HG03139 (cell line): ENCODE measurements around the gene ADAMTS14.

Experiments
- ATAC-seq: cut with Tn5 transposase; IDR thresholded peaks from one replicate; pipeline ENCODE4 v1.9.1; 2021; ENCODE audit not compliant: unreplicated experiment

The ADAMTS14 gene

GRCh38 chr10:70728328-70728727, 56.0 kb downstream of the ADAMTS14 start:
- no peak for ATAC-seq

- no peak for ATAC-seq
Measured at GRCh38 chr10:70729763-70730357, 57.6 kb downstream of the ADAMTS14 start.

- ATAC-seq, result no peak
Measured at GRCh38 chr10:70730955-70731354, 58.6 kb downstream of the ADAMTS14 start.

GRCh38 chr10:70732569-70732968, 60.3 kb downstream of the ADAMTS14 start:
- ATAC-seq, result no peak

DNA sequence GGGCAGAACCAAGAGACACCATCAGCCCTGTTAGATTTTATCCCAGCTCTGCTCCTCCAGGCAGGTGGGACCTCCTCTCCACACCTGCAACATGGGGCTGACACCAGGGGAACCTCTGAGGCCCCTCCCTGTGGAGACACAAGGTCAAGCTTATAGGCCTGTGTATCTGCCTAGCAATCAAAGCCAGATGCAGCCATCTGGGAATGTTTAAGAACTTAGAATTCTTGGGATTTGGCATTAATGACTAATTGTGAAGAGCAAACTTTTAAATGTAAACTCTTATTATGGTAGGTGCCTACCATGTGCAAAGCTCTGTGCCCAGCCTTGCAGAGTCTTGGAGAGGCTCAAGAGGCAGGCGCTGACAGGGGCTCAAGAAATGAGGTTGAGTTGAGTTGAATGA, 60.7 kb downstream of the ADAMTS14 start:
- no peak for ATAC-seq

- no peak for ATAC-seq
Measured at GRCh38 chr10:70735161-70735560, 62.9 kb downstream of the ADAMTS14 start.

DNA sequence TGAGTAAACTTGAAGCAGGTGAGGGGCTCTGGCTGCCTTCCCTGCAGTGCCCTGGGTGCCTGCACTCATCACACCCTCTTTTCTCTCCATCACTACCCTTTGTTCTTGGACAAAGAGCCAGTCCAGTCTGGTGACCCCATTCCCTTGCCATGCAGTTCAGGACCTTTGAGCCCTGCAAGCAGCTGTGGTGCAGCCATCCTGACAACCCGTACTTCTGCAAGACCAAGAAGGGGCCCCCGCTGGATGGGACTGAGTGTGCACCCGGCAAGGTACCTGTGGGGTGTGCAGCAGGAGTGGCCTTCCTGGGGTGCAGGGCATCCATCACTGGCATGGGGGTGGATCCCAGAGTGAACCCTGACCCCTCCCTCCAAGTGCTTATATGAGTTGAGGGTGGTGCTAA, 64.2 kb downstream of the ADAMTS14 start:
- no peak for ATAC-seq

DNA sequence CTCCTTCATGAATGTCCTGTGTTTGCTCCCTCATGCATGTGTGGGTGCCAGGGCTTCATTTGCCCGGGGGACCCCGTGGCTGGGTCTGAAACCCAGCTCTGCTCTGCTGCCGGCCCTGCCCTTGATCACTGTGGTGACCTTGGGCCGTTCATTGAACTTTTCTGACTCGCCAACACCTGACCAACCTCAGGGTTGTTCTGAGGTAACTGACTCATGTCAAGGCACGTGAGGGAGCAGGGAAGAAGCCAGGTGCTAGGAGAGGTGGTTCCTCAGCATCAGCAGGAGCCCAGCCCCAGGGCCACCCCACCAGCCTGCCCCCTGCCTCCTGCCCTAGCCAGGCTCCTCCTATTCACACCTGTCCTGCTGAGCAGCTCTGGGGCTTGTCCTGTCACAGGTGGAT, 64.9 kb downstream of the ADAMTS14 start:
- no peak for ATAC-seq

- no peak for ATAC-seq
Measured at GRCh38 chr10:70738006-70738760, 65.9 kb downstream of the ADAMTS14 start.

DNA sequence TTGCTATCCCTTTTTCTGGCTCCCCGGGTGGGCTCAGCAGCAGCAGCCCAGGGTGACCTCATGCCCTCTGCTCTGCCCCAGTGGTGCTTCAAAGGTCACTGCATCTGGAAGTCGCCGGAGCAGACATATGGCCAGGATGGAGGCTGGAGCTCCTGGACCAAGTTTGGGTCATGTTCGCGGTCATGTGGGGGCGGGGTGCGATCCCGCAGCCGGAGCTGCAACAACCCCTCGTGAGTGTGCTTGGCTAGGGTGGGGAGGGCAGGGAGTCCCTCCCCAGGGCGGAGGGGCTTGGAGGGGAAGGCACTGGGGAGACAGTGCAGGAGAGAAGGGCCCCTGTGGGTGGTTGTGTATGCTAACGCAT, 66.4 kb downstream of the ADAMTS14 start:
- ATAC-seq, result no peak

DNA sequence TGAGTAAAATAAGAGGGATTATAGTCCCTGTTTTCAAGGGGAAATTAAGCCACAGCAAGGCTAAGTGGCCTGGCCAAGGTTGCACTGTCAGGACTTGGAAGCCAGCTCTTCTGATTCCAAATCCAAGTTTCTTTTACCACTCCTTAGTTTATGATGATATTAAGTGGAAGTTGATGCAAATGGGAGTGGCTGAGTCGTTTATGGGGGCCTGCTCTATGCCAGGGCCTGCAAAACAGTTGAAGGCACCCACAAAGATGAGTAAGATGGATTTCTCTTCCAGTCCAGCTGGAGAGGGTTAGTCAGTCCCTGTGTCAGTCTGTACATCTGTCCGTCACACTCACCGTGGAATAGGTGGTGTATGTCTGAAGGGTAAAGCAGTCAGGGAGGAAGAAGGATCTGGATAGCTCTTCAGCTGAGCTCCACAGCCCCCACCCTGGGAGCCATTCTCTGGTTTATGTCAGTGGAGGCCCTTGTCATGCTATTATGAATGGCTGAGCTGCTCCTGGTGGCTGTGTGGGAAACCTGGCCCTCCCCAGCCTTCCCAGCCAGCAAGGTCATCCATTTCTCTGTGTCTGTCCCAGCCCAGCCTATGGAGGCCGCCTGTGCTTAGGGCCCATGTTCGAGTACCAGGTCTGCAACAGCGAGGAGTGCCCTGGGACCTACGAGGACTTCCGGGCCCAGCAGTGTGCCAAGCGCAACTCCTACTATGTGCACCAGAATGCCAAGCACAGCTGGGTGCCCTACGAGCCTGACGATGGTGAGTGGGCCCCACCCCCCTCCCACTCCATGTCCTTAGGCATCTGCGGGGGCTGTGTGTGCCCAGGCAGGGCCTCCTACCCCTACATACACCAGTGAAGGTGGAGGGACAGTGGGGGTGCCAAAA, 68.3 kb downstream of the ADAMTS14 start:
- no peak for ATAC-seq

DNA sequence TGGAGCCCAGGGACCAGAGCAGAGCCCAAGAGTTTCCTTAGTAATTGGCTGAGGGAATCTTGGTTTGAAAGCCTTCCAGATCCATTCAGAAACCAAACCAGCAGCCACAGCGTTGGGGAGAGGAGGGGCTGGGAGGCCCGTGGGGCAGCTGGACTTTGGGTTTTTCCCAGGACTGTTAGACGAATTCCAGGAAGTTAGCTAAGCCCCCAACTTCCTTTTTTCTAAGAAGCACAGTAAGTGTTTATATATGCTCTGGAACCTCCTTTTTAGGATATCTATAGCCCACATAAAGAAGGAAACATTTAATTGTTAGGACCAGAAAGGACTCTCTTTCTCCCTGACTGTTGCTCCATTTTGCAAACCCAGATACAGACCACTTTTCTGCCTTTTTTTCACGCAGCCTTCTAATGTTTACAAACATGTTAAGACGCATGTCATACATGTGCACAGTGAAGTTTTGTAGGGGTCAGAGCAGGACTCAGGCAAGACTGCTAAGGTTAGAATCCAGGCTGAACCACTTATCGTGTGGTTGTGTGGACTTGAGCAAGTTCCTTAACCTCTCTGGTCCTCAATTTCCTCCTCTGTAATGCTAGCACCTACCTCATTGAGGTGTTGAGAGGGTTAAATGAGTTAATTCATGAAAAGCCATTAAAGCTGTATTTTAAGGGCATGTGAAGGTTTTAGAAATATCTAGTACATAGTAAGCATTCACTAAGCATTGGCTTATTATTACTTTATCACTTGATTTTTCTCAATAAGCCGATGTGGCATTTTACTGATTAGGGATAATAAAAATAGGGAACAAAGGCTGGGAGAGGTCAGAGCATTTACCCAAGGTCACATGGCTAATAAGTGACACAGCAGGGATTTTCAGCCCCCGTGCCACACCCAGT, 70.5 kb downstream of the ADAMTS14 start:
- ATAC-seq, result no peak

GRCh38 chr10:70743430-70743788, 71.1 kb downstream of the ADAMTS14 start:
- ATAC-seq, result no peak

- no peak for ATAC-seq
Measured at GRCh38 chr10:70743879-70744278, 71.6 kb downstream of the ADAMTS14 start.

DNA sequence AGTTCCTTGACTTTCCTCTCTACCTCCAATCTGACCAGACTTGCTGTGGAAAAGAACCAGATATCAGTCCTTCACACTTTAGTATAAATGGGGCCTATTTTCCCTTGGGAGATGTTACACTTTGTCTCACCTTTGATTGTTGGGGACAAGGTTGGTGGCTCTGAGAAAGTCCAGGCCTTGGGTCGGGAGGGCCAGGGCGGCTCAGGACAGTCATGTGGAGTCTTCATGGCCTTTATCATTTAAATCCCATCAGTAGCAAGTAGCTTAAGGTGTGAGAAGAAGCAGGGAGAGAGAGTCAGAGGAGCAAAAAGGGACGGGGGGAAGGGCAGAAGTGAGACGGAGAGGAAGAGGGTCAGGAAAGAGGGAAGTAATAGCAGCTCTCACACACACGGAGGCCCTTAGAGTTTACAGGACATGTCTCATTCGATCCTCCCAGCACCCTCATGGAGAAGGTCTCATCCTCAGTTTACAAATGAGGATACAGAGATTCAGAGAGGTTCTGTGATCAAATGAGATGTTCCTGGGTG, 72.4 kb downstream of the ADAMTS14 start:
- no peak for ATAC-seq

DNA sequence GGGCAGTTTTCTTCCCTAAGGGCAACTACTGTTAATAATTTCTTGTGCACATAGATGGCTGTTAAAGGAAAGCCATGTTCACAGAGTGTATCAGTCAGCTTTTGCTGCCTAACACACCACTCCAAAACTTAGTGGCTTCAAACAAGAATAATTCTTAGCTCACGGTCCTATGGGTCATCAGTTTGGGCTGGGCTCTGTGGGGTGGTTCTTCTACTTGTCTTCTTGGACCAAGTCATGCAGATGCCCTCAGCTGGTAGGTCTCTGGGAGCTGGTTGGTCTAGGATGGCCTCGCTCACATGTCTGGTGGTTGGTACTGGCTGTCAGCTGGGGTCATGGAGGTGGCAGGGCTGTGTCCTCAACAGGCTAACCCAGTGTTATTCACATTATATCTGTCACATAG, 73.2 kb downstream of the ADAMTS14 start:
- ATAC-seq, result no peak

- no peak for ATAC-seq
Measured at GRCh38 chr10:70747192-70747965, 75.1 kb downstream of the ADAMTS14 start.

DNA sequence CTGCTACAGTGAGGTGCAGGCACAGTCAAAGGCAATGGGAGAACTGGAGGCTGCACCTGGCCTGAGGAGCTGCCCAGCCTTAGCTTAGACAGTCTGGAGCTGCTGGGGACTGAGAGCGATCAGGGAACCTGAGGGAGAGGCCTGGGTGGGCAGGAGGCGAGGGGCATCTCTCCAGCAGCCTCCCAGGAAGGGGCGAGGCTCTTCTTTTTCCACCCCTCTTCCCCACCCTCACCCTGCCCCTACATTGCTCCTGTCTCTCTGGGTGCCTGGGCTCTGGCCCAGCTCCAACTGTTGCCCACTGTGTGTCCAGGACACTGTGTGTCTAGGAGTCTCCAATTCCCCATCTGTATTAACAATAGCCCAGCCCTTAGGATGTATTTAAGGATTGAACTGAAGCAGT, 76.0 kb downstream of the ADAMTS14 start:
- ATAC-seq, result no peak

DNA sequence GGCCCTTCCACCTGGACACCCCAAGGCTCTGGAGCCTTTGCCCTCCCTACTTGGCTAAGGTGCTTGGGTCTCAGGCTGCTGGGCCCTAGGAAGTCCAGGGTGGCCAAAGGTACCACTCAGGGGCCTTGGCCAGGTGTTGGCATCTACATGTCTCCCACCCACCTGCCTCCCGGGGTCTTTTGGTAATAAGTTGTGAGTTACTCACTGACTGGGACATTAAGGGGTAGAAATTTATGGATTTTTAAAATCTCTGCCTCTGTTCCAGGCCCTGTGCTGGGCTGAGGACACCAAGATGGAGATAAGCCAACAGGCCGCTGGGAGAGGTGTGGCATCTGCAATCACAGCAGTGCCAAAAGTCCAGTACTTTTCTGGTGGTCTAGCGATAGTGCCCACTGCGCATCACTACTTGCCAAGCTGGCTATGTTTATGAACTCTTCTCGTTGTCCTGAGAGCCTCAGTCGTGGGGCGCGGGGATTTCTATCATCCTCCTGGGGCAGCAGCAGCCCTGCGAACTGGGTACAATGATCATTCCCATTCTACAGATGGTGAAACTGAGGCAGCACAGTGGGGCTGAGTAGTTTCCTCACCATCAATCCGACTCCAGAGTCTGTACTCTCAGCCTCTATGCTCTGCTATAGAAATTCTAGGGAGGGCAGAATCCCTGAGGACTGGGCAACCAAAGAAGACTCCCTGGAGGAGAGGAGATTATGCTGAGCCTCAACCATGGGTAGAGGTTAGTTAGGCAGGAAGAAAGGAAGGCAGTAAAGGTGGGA, 76.7 kb downstream of the ADAMTS14 start:
- no peak for ATAC-seq
